Right renal pelvis (tissue), 4 donors: ENCODE results near the gene LCN9. TPM values are rescaled to one million over a fixed set of nuclear protein-coding genes. Genes with fewer than 3 reads are reported as not detected.
"Not testable (repeated sequence)": the region's sequence is repeated elsewhere in the genome, so short reads cannot be mapped to it uniquely, and the experiment has no call there.

Experiments
- DNase-seq, 4 donors: peaks; one replicate each; pipeline ENCODE4 v3.0.0-alpha.2; 2013; ENCODE audit warnings: low read depth in 4 of 4, low spot score in 3 of 4, missing footprints in 1 of 4
- polyA plus RNA-seq, 4 donors: library from polyadenylated mRNA; unstranded; fragments of 120-200 nt; gene quantifications; one replicate each; pipeline ENCODE4 v1.2.1, GENCODE V29; 2013; ENCODE audit not compliant: insufficient read length in 4 of 4

The LCN9 gene
- not detected for polyA plus RNA-seq

GRCh38 chr9:135662758-135663450 is at the start of gene LCN9:
TSS of gene LCN9 (plus strand) at chr9:135663309. CDS start at chr9:135663322, 13 bp downstream.
- DNase-seq: no peak

GRCh38 chr9:135613946-135614805 is 48.9 kb upstream of the LCN9 start:
- no peak for DNase-seq

GRCh38 chr9:135614821-135615665 is 48.1 kb upstream of the LCN9 start:
- no peak for DNase-seq

GRCh38 chr9:135615666-135616618 is 47.2 kb upstream of the LCN9 start:
- DNase-seq: no peak

GRCh38 chr9:135616619-135617537 is 46.2 kb upstream of the LCN9 start:
- DNase-seq: no peak

- DNase-seq: no peak
These were observed 45.6 kb upstream of the LCN9 start for GRCh38 chr9:135617538-135617900.

- no peak for DNase-seq
These were observed 45.1 kb upstream of the LCN9 start for GRCh38 chr9:135617991-135618411.

GRCh38 chr9:135618866-135619598 is 44.1 kb upstream of the LCN9 start:
- DNase-seq: no peak

- no peak for DNase-seq
These were observed 43.6 kb upstream of the LCN9 start for GRCh38 chr9:135619599-135619886.

- no peak for DNase-seq
These were observed 42.6 kb upstream of the LCN9 start for GRCh38 chr9:135620558-135620957.

- no peak for DNase-seq
These were observed 40.6 kb upstream of the LCN9 start for GRCh38 chr9:135622415-135623020.

GRCh38 chr9:135624282-135624681 is 38.8 kb upstream of the LCN9 start:
- no peak for DNase-seq

GRCh38 chr9:135632841-135633240 is 30.3 kb upstream of the LCN9 start:
- no peak for DNase-seq

- DNase-seq: not testable (repeated sequence)
These were observed 26.1 kb upstream of the LCN9 start for GRCh38 chr9:135636930-135637530.

GRCh38 chr9:135639196-135639595 is 23.9 kb upstream of the LCN9 start, which contains the start of gene GLT6D1:
TSS of gene GLT6D1 (minus strand) at chr9:135639540. CDS start at chr9:135639187, 353 bp downstream.
- no peak for DNase-seq

GRCh38 chr9:135641047-135641446 is 22.1 kb upstream of the LCN9 start:
- DNase-seq: no peak

GRCh38 chr9:135641745-135642144 is 21.4 kb upstream of the LCN9 start:
- no peak for DNase-seq
